GM21526 (cell line): Measurements from ENCODE around the gene KCTD5.
"Not testable (repeated sequence)": the region's sequence is repeated elsewhere in the genome, so short reads cannot be mapped to it uniquely, and the experiment has no call there.

ENCODE experiments used
- ATAC-seq: cut with Tn5 transposase; IDR thresholded peaks from one replicate; pipeline ENCODE4 v1.9.1; 2021; ENCODE audit warnings: moderate library complexity; ENCODE audit not compliant: unreplicated experiment, low FRiP score

Gene KCTD5

DNA sequence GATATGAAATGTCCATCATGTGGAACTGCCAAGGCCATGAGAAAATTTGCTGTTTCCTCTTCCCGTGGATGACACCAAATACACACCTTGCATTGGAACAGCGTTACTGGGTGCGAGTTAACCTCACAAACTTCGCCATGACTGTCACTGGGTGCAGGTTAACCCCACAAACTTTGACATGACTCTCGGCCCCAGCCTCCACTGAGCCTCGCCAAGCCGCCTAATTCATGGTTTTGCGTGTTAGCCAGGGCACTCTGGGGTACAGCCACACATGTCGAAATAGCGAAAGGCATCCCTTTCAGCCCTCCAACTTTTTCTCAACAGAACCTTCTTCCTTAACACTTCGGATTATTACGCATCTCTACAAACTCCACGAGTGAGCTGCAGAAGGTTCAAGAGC lies 10.6 kb upstream of the KCTD5 start:
- no peak for ATAC-seq

DNA sequence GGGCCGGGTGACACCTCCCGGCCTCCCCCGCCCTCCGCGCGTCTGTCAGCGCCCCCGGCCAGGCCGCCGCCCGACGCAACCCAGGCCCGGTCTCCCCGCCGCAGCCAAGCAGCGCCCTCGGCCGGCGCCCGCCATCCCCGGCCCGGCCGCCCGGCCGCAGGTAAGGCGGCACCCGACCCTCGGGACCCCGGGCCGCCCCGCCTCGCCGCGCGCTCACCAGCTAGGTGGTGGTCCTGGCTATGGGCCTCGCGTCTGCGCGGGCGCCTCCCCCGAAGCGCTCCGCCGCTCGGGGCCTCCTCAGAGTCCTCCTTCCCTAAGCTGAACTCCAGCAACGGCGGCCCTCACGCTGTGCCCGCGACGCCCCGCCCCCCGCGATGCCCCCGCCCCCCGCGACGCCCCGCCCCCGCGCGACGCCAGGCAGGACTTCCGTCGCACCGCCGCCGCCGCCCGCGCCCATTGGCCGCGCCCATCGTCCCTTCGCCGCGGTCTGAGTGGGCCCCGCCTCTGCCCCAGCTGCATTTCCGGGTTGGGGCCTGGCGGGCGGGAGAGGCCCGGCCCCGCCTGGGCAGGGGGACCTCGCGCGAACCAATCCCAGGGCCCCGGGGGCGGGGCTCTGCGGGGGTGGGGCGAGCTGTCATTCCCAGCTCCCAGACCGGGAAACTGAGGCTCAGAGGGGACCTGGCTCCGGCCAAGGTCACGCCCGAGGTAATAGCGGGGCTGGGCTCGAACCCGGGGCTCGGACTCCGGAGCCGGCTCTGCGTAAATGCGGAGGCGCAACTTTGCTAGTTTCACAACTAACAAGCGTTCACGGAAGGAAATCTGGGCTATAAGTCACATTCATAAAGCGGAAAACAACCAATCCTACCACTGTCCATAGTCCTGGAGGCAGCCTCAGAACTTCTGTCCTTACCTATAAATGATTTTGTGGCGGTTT lies 9.0 kb upstream of the KCTD5 start:
- peak; percentile 81 for ATAC-seq

DNA sequence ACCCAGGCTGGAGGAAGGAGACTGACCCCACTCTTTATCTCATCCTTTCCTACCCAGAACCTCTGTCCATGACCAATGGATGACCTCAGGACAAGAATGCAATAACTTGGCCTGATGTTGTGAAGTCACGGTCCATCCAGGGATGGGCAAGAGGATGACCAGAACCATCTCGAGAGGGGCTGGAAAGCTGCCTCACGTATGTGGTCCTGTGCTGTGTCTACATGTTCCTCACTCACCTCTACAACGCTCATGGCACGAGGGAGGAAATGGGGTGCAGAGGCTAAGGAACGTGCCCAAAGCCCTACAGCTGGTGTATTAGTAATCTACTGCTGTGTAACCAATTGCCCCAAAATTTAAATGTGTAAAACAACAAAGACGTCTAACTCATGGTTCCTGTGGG lies 7.3 kb upstream of the KCTD5 start:
- ATAC-seq = no peak

DNA sequence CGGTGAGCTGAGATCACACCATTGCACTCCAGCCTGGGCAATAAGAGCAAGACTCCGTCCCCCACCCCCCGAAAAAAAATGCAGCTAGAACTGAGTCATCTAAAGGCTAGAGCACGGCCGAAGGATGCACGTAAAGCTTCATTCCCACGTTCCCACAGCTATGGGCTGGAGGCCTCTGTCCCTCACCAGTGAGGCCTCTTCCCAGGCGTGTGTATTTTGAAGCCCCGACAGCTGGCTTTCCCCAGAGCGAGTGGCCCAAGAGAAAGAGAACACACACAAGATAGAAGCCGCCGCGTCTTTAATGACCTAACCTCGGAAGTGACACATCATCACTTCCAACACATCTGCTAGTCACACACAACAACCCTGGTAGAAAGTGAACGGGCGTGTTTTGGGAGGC lies 6.6 kb upstream of the KCTD5 start:
- ATAC-seq = no peak

DNA sequence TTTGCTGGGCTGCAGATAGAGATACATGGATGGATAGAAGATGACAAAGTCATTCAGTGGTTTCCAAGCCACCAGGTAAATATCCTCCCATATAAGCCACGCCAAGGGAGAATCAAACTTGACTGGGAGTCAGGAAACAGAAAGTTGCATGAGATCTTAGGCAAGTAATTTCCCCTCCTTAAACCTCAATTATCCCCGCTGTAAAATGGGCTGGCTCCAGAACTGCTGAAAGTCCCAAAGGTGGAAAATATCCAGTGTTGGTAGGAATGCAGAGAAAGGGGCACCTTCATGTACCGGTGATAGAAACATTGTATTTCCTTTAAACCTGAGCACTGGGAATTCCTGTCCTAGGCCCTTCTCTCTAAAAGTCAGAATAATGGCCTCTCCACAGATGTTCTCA lies 5.4 kb upstream of the KCTD5 start:
- not testable (repeated sequence) for ATAC-seq

DNA sequence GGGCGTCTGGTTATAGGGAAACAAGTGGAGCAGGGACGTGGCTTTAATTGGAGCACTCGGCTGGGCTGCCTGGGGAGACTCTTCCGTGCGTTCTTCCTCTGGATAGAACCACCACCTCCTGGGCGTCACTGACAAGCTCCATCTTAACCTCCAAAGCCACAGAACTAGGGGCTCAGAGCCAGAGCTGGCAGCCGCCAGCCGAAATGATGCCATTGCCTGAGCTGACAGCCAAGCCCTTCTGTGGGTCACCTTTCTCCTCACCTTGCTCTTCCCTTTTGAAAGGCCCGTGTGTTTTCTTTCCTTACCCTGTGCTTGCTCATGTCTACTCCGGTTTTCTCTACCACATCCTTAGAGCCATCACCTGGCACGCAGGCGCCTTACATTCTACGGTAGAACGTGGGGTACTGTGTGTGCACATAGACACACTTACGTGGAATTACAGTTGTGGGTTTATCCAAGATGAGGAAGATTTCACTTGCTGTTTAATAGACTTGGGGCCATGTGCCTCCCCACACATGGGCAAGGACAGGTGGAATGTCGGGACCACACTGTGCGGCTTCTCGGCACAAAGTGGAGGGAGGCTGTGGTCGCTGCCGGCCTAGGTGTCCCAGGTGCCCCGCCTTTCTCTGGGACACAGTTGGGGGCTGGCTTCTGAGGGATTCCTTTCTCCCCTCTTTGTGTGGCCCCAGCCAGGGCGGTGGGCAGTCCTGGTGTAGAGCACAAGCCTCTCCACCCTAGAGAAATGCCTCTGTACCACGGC lies 3.9 kb upstream of the KCTD5 start:
- ATAC-seq = not testable (repeated sequence)

DNA sequence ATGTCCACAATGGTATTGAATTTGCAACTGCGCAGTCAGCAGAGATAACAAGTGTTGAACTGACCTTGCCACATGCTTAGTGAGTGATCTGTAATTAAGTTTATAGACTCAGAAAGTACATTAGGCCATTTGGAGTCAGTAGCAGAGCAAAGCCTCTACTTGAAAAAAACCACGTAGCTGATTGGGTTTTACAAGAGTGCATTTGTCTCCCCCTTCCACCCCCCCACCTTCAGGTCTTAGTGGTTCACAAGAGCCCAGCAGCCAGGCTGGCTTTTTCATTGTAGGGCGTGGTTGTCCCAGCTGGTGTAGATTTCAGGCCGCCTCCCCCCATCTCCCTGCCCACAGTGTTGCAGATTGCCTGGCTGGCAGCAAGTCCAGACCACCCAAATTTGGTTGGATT lies 2.4 kb upstream of the KCTD5 start:
- ATAC-seq = not testable (repeated sequence)

DNA sequence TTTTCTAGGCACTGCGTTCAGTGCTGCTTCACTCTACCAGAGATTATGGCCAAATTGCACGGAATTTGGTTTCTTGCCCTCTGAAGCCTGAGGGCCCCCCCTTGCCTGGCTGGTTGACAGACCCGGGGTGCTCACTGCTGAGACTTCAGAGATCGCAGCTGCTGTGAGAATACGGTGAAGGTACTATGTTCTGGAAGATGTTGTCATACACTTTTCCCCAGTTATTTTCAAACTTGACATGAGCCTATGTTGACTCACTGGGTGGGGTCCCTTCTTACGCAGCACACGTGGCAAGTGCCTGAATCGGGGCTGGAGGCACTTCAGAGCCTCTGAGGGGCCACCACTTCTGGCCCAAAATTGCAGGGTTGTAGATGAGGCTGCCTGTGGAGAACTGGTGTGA lies 2.0 kb upstream of the KCTD5 start:
- not testable (repeated sequence) for ATAC-seq

GRCh38 chr16:2683041-2683440 lies 718 bp downstream of the KCTD5 start:
- not testable (repeated sequence) for ATAC-seq

- not testable (repeated sequence) for ATAC-seq
Observed at GRCh38 chr16:2686075-2686474, 3.8 kb downstream of the KCTD5 start.

DNA sequence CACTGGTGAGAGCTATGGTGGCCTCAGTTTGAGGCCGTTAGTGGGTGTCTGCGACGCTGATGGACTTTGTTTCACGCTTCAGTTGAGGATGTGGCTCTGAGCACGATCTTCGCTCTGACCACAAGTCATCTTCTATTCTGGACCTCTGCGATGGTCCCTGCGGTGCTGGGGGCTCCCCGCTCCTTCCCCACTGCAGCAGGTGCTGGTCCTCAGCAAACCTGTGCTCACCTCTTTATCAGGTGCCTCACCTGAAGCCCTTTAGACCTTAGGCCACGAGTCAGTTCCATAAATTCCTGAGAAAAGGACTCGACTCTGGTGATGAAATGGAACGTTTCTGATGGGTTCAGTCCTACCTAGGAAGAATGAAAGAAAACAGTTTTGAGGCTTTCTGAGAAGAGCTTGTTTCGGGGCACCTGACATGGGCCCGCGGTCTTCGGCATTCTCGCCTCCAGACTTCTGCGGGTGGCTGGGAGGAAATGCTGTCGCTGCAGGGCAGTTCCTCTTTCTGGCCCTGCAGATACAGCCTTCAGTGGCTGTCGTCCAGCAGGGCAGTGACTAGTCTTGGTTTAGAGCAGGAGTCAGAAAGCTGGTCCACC lies 4.7 kb downstream of the KCTD5 start:
- no peak for ATAC-seq

DNA sequence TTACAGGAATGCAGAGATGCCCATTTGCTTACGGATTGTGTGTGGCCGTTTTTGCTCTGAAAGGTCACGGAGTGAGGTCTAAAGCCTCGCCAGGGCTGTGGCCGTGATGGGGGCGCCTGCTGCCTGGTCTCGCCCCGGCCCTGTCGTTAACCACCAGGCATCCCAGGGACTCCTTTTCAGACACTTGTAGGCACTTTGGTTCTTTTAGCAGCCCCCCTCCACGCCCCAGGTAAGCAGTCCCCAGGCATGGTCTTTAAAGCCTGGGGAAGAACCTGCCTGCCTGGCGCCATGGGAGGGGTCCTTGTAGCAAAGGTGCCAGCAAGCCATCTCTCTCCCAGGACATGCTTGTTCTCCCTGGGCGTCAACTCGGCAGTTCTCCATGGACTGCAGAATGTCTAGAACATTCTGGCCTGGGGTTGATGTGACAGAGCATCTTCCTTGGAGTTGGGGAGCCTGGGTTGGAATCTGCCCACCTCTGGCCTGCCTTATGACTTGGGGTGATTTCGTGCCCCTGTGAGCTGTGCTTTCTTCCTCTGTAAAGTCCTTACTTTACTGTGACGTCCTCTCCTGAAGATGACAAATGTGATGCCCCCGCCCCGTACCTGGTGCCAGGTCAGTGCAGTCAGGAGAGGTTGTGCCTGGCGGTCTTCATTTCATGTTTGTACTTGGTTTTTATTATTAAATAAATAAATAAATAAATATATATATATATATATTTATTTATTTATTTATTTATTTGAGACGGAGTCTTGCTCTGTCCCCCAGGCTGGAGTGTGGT lies 5.4 kb downstream of the KCTD5 start:
- no peak for ATAC-seq

- ATAC-seq = not testable (repeated sequence)
Observed at GRCh38 chr16:2689422-2689821, 7.1 kb downstream of the KCTD5 start.

- ATAC-seq = no peak
Observed at GRCh38 chr16:2689968-2690801, 7.9 kb downstream of the KCTD5 start.

GRCh38 chr16:2690852-2691251 lies 8.5 kb downstream of the KCTD5 start:
- no peak for ATAC-seq

DNA sequence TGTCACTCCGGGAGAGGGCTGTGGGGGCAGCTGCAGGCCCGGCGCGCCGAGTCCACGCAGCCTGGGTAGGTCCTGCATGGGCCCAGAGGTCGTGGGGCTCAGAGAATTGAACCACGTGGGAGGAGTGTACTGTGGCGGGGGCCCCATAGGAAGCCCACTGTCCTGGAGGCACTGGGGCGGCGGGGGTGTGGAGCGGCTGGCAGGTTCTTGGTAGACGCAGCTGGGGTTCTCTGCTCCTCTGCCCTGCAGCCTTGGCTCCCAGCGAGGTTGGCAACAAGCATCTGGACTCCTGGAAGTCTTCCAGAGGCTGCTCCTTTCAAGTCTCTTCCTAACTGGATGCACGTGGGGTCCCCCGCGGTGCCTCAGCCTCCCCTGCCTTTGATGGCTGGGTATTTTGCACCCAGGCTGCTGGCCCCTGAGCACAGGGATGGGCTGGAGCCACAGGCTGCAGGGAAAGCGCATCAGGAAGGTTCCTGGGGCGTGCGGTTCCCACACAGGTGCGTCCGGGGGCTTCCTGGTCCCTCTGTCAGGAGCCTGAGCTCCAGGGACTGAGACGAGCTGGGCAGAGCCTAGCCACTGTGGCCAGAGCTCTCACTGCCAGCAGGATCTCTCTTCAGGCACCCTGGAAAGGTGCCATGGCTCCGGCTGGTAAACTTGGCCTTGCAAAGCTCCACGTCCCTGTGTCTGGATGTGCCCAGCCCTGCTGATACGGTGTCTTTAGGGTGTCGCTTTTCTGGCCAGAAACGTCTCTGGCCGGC lies 9.3 kb downstream of the KCTD5 start:
- ATAC-seq = no peak

DNA sequence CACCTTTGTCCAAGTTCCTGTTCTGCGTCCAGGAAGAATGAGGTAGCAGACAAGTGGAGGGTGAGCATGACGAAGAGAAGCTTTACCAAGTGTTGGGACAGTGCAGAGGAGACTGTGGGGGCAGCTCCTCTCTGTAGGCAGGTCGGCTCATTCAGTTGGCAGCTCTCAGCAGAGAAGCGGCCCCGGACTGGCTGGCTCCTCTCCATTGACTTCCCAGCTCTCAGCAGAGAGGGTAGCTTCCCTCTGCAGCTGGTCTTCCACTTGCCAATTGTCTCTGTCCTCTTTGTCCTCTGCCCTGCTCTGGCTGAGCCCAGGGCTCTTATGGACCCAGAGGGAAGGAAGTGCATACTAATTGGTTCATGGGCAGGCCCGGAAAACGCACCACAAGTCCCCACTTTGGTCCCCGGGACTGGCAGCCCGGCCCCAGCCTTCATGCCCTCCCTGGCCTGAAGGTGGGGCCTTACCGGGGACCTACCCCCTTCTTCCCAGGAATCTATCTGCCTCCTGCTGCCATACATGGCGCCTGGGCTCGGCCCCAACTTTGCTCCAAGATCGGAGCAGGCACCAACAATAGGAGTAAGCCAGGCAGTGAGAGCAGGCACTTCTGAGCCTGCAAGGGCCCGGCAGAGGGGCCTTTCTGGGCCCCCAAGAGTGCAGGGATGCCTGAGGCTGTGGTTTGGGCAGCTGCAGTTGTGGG lies 10.1 kb downstream of the KCTD5 start:
- ATAC-seq = no peak

- no peak for ATAC-seq
Observed at GRCh38 chr16:2692948-2693651, 10.8 kb downstream of the KCTD5 start.
